ENCODE results near the gene POLR3H.
"Not testable (repeated sequence)": the region's sequence is repeated elsewhere in the genome, so short reads cannot be mapped to it uniquely, and the experiment has no call there.

POLR3H gene

GRCh38 chr22:41563051-41563711 lies 18.9 kb upstream of the POLR3H start:
- no peak for DNase-seq

DNA sequence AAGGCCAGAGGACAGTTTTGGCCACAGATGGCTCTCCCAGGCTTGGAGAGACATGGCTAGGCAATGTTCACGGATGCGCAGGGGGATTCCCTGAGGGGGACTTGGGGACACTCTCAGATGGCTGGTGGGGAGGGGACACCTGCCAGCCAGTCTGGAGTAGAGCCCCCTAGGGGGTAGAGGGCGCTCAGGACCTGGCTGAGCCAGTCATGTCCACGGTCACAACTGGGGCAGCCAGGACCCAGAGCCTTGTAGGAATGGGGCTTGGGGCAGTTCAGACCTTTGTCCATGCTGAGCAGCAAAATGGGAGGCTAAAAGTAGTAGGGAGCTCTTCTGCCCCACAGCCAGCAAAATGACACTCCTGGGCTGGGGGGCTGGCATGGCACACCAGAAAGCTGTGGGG lies 18.2 kb upstream of the POLR3H start:
- DNase-seq = no peak

DNA sequence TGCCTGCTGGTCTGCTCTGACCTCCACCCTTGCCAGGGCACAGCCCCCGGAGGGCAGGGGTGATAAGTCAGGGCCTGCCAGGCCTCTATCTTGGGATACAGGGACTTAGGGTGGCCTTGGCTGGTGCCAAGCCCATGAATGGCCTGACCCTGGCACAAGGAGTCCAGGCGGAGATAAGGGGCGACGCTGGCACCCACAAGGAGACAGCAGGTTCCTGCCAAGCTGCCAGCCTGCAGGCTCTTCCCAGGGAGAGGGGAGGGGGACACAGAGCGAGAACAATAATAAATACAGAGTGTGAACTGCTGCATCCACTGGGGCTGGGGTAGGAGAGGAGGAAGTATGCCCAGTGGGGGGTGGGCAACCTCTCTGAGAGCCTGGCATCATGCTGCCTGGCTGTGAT lies 17.5 kb upstream of the POLR3H start:
- DNase-seq = no peak

- no peak for DNase-seq
These were observed 17.1 kb upstream of the POLR3H start for GRCh38 chr22:41561335-41561734.

- no peak for DNase-seq
These were observed 15.8 kb upstream of the POLR3H start for GRCh38 chr22:41560095-41560471.

GRCh38 chr22:41558241-41558630 lies 14.0 kb upstream of the POLR3H start:
- not testable (repeated sequence) for DNase-seq

GRCh38 chr22:41557401-41558240 lies 13.4 kb upstream of the POLR3H start:
- DNase-seq = no peak

- DNase-seq = no peak
These were observed 12.3 kb upstream of the POLR3H start for GRCh38 chr22:41556561-41556960.

DNA sequence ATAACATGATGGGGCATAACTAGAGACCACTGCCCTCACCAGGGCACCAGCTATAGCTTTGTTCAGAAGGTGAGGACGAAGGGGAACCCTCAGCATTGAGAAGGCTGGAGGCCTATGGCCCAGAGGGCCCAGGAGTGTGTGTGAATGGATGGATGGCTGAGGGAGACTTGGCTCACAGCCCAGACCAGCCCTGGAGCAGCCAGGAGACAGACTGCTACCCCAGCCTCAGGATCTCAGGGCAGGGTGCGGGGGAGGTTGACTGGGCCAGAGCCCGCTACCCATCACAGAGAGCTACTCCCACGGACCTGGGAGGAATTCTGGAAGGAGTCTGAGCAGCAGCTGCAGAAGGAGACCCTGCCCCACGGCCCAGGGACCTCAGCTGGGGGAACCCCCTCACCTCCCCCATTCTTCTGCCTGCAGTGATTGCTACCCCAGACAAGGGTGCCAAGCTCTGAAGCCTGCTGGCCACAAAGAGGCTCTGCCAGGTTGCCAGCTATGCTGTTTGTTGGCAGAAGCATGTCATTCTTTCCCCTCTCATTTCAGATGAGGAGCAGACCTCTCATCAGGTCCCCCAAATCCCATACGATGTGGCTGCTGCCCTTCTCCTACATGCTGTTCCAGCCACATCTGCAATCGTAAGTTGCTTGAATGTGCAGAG lies 11.2 kb upstream of the POLR3H start:
- DNase-seq = no peak

DNA sequence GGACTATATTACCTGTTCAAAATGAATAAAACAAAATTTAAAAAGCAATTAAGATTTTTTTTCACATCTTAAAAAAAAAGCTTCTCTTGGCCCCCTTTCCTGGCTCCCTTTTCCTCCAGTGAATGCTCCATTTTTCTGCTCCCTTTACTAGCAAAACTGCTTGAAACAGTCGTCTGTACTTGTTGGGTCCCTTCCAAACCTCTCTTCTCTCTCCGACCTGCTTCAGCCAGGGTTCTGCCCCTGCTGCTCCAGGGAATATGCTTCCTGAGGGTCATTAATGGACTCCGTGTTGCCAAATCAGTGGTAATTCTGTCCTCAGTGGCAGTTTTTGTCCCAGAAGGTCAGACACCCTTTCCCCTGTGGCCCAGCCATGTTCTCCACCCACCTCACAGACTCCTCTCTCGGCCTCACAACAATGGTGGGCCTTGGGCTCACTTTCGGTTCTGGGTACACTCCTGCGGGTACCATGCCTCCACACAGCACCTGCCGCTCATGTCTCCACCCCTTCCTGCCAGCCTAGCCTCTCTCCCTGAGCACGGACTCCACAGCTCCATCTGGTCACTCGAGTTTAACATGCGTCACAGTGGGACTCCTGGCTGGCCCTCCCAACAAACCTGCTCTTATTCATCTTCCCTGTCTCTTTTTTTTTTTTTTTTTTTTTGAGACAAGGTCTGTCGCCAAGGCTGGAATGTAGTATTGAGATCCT lies 7.8 kb upstream of the POLR3H start:
- no peak for DNase-seq

DNA sequence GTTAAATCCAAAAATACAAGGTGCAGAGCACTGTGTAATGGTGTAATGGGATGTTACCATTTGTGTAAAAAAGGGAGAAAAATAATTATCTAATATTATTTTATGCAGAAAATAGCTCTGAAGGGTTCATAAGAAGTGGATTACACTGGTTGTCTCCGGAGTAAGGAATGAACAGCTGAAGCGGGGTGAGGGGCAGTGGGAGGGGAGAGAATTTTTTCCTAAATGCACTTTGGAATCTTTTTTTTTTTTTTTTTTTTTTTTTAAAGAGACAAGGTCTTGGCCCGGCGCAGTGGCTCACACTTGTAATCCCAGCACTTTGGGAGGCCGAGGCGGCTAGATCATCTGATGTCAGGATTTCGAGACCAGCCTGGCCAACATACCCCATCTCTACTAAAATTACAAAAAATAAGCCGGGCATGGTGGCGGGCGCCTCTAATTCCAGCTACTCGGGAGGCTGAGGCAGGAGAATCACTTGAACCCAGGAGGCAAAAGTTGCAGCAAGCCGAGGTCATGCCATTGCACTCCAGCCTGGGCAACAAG lies 6.8 kb upstream of the POLR3H start:
- DNase-seq = no peak

GRCh38 chr22:41548830-41549211 lies 4.6 kb upstream of the POLR3H start:
- no peak for DNase-seq

GRCh38 chr22:41544671-41545476 lies 604 bp upstream of the POLR3H start:
- DNase-seq = no peak

DNA sequence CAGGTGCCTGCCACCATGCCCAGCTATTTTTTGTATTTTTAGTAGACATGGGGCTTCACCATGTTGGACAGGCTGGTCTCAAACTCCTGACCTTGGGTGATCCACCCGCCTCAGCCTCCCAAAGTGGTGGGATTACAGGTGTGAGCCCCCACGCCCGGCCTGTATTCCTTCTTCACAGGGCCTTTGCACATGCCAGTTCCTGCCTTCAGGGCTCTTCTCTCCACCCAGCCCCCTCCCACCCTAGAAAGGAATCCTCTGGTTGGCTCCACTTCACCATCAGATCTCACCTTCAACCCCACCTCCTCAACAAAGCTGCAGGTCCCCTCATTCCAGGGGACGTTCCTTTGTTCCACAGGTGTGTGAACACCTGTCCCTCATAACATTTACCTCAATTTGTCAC lies 2.0 kb downstream of the POLR3H start:
- no peak for DNase-seq

GRCh38 chr22:41541484-41541883 lies 2.8 kb downstream of the POLR3H start:
- no peak for DNase-seq

DNA sequence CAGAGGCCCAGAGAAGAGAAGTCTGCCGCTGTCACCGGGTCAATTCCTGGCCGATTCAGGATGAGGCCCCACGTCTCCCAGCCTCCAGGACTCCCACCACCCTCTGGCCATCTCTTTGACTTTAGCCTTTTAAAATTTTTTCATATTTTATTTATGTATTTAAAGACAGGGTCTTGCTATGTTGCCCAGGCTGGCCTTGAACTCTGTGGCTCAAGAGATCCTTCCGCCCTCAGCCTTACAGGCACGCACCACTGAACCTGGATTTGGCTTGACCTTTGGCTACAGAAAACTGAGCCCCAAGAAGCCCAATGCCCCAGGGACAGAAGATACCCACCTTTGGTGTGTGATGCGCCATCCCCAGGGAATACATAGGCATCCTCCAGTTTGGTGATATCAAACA lies 3.9 kb downstream of the POLR3H start:
- DNase-seq = no peak

DNA sequence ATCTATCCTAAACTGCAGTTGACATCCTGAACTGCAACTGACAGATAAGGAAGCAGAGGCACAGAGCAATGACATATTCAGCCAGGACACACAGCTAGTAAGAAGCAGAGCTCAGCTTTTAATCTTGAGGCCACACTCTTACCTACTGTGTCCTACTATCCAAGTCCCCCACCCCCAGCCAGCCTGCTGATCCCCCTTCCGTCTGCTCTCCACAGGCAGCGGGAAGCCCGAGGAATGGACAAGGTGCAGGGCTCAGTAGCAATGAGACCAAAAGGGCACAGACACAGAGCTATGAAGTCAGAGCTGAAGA lies 4.3 kb downstream of the POLR3H start:
- DNase-seq = no peak

DNA sequence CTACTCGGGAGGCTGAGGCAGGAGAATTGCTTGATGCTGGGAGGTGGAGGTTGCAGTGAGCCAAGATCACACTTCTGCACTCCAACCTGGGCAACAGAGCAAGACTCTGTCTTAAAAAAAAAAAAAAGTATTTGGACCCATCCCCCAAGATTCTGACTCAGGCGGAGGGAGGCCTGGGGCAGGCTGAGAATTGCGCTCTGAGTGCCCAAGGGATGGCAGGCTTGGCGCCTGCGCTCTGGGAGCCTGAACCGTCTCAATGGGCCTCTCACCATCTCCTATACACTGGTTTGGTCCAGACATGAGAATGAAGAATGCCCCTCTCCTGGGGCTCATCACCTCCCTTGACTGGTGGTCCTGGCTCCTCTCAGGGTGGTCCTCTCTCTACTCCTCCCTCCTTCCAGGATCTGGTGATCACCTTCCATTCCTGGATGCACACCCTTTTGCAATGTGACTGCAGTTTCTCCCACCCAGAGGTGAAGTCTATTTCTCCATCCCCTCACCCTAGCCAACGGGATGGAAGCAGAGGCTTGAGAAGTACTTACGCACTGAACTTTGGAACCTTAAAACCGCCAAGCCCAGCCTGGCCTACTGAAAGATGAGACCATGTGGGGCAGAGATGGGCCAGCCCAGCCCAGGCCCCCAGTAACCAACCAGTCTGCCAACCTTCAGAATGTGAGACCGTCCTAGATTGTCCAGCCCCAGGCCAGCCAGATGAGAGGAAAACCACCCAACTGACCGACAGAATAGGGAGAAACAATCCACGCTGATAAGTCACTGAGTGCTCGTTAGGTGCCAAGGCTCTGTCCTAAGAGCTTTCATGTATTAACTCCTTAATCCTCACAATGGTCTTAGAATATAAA lies 4.9 kb downstream of the POLR3H start:
- DNase-seq = no peak

GRCh38 chr22:41538583-41538982 lies 5.7 kb downstream of the POLR3H start:
- DNase-seq = no peak

DNA sequence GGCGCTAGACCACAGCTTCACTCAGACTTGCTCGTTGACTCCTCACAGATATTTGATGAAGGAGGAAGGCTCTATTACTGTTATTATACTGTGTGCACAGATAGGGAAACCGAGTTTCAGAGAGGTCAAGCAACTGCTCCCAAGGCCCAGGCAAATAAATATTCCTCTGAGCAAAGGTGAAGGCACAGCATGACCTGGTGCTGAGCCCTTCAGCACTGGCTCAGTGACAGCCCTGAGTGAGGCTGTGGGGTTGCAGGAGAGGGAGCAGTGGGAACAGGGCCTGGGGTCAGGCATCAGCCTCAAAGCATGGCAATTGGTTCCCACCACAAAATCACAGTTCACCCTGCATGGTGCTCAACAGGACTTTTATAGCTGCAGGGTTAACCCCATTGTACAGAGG lies 7.1 kb downstream of the POLR3H start:
- no peak for DNase-seq

DNA sequence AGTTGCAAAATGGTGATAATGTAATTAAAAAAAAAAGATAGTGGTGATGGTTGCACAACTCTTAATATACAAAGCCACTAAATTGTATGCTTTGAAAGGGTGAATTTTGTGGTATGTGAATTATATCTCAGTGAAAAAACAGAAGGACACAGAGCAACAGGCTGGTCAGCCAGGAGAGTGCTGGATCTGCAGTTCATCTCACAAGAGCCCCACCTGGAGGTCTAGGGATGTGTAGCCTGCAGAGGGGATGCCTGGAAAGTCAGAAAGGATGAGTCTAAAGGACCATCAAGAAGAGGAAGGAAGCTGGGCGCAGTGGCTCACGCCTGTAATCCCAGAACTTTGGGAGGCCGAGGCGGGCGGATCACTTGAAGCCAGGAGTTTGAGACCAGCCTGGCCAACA lies 9.0 kb downstream of the POLR3H start:
- DNase-seq = no peak
